ENCODE data around the gene EXOSC10.
A peak's percentile ranks its signal among the peaks of the same experiment; 100 is the strongest.
"Not testable (repeated sequence)": the region's sequence is repeated elsewhere in the genome, so short reads cannot be mapped to it uniquely, and the experiment has no call there.

Gene EXOSC10

GRCh38 chr1:11042065-11042464, 57.6 kb downstream of the EXOSC10 start:
- TF ChIP-seq ZNF658 (tag by site-specific recombination; IDR thresholded peaks at IDR 0.05), result peak; percentile 43; the same call in 1 of the 2 replicates
- TF ChIP-seq ZNF416 (tag by site-specific recombination; IDR thresholded peaks at IDR 0.05), result no peak
- no peak for TF ChIP-seq ZNF341 (tag by site-specific recombination; IDR thresholded peaks at IDR 0.05; ENCODE audit: low read depth)
- no peak for TF ChIP-seq ZNF426 (tag by site-specific recombination; IDR thresholded peaks at IDR 0.05)
- no peak for TF ChIP-seq ZNF514 (tag by site-specific recombination; IDR thresholded peaks at IDR 0.05)
- peak; percentile 86 for TF ChIP-seq ZBTB17 (tag by site-specific recombination; IDR thresholded peaks at IDR 0.05)
- peak; percentile 96 for TF ChIP-seq ZNF366 (tag by site-specific recombination; conservative IDR thresholded peaks at IDR 0.05)
- no peak for TF ChIP-seq ZNF660 (tag by site-specific recombination; IDR thresholded peaks at IDR 0.05)
- TF ChIP-seq SCRT2 (tag by site-specific recombination; IDR thresholded peaks at IDR 0.05), result no peak
- TF ChIP-seq HOXA7 (CRISPR knock-in tag; IDR thresholded peaks at IDR 0.05; ENCODE audit: borderline replicate concordance), result no peak
- Histone ChIP-seq H3K4me1 (ENCODE audit: control insufficient read depth, insufficient read depth, low read length) (no peaks in the 10 kb centered on the region), H3K9me3 (ENCODE audit: control insufficient read depth, insufficient read depth, low read depth, low read length) (no peaks in the 10 kb centered on the region), H3K27ac (ENCODE audit: extremely low read depth, low read depth, low read length) (no peak overlapping the region), H3K36me3 (ENCODE audit: control insufficient read depth in 2 of 2, insufficient read depth in 1 of 2, low read length in 2 of 2) (no peaks in the 10 kb centered on the region), H3K4me3 (ENCODE audit: low read depth, low read length) (no peak overlapping the region)
- ChIA-PET POLR2A (no interaction called here), CTCF (interaction anchor here (0.6 to 1.0 kb wide), 3 partner anchors 22 to 794 kb away, joined by 3 to 4 read pairs (median 3); no protein-coding TSS in a partner anchor)

- Histone ChIP-seq H3K36me3 (ENCODE audit: control insufficient read depth in 2 of 2, insufficient read depth in 1 of 2, low read length in 2 of 2) (no peaks in the 10 kb centered on the region), H3K4me3 (ENCODE audit: low read depth, low read length) (no peak overlapping the region), H3K4me1 (ENCODE audit: control insufficient read depth, insufficient read depth, low read length) (no peaks in the 10 kb centered on the region), H3K9me3 (ENCODE audit: control insufficient read depth, insufficient read depth, low read depth, low read length) (no peaks in the 10 kb centered on the region), H3K27ac (ENCODE audit: extremely low read depth, low read depth, low read length) (no peak overlapping the region)
- POLR2A ChIA-PET, result no interaction called here
- CTCF ChIA-PET, result interaction anchor here (0.7 kb wide), 1 partner anchor 20 kb away, joined by 3 read pairs; no protein-coding TSS in a partner anchor
- TF ChIP-seq ZNF148 (tag by site-specific recombination; IDR thresholded peaks at IDR 0.05; ENCODE audit: borderline replicate concordance) (0 out of 2 replicates have a peak, but pooled peaks have one; percentile 0), ZNF18 (tag by site-specific recombination; IDR thresholded peaks at IDR 0.05) (no peak), ZBTB17 (tag by site-specific recombination; IDR thresholded peaks at IDR 0.05) (peak; percentile 13), ZNF366 (tag by site-specific recombination; conservative IDR thresholded peaks at IDR 0.05) (peak; percentile 96), ZNF423 (tag by site-specific recombination; IDR thresholded peaks at IDR 0.05) (no peak)
Observed at GRCh38 chr1:11041048-11041447, 58.6 kb downstream of the EXOSC10 start.

- H3K4me1 ChIP-seq (ENCODE audit: control insufficient read depth, insufficient read depth, low read length); H3K4me3 ChIP-seq (ENCODE audit: low read depth, low read length); H3K9me3 ChIP-seq (ENCODE audit: control insufficient read depth, insufficient read depth, low read depth, low read length); H3K27ac ChIP-seq (ENCODE audit: extremely low read depth, low read depth, low read length); H3K36me3 ChIP-seq (ENCODE audit: control insufficient read depth in 2 of 2, insufficient read depth in 1 of 2, low read length in 2 of 2): not testable (repeated sequence)
- ChIA-PET CTCF (interaction anchor here (5.1 kb wide), 1 partner anchor 604 kb away, joined by 95 read pairs; no protein-coding TSS in a partner anchor), POLR2A (interaction anchor here (0.7 kb wide), 1 partner anchor 76 kb away, joined by 9 read pairs; no protein-coding TSS in a partner anchor)
Observed at GRCh38 chr1:11040105-11040429, 59.6 kb downstream of the EXOSC10 start.

- no peak overlapping the region for H3K27ac ChIP-seq (ENCODE audit: extremely low read depth, low read depth, low read length)
- H3K9me3 ChIP-seq (ENCODE audit: control insufficient read depth, insufficient read depth, low read depth, low read length), result no peaks in the 10 kb centered on the region
- no peaks in the 10 kb centered on the region for H3K36me3 ChIP-seq (ENCODE audit: control insufficient read depth in 2 of 2, insufficient read depth in 1 of 2, low read length in 2 of 2)
- ChIA-PET POLR2A (interaction anchor here (0.7 kb wide), 1 partner anchor 76 kb away, joined by 9 read pairs; no protein-coding TSS in a partner anchor), CTCF (interaction anchor here (1.0 to 5.1 kb wide), 3 partner anchors 202 to 604 kb away, joined by 4 to 95 read pairs (median 19); no protein-coding TSS in a partner anchor)
- no peaks in the 10 kb centered on the region for H3K4me1 ChIP-seq (ENCODE audit: control insufficient read depth, insufficient read depth, low read length)
- H3K4me3 ChIP-seq (ENCODE audit: low read depth, low read length), result no peak overlapping the region
- TF ChIP-seq ZSCAN4 (tag by site-specific recombination; IDR thresholded peaks at IDR 0.05) (no peak), ZBTB6 (tag by site-specific recombination; IDR thresholded peaks at IDR 0.05) (no peak), ZNF426 (tag by site-specific recombination; IDR thresholded peaks at IDR 0.05) (no peak), ATF2 (tag by site-specific recombination; IDR thresholded peaks at IDR 0.05; ENCODE audit: low read depth) (no peak), KLF17 (tag by site-specific recombination; IDR thresholded peaks at IDR 0.05) (no peak)
Observed at GRCh38 chr1:11039351-11040104, 60.1 kb downstream of the EXOSC10 start.

Data from HEK293 (cell line).